ENCODE results near the gene CENPQ.

GRCh38 chr6:49540614-49541013, 77.4 kb downstream of the CENPQ start:
- TF ChIP-seq CEBPB (IDR thresholded peaks at IDR 0.05) (no peak), USF1 (IDR thresholded peaks at IDR 0.05) (no peak)
